Activated CD8-positive, alpha-beta memory T cell treated with anti-CD3 and anti-CD28 coated beads for 48 hours (primary cell): ENCODE results near the gene ATE1.
"Not testable (repeated sequence)": the region's sequence is repeated elsewhere in the genome, so short reads cannot be mapped to it uniquely, and the experiment has no call there.

ENCODE experiments used
- DNase-seq, 3 experiments: peaks; one replicate each; pipeline ENCODE4 v3.0.0-alpha.2; 2020; ENCODE audit warnings: low read depth in 2 of 3, low spot score in 2 of 3

Gene ATE1

GRCh38 chr10:121930268-121931085 lies 2.6 kb upstream of the ATE1 start:
- DNase-seq = not testable (repeated sequence)

- not testable (repeated sequence) for DNase-seq
Measured at GRCh38 chr10:121929585-121930267, 1.9 kb upstream of the ATE1 start.

GRCh38 chr10:121928528-121928884 lies 675 bp upstream of the ATE1 start:
- peak in 1 of 3 experiments; percentile 36 for DNase-seq

GRCh38 chr10:121927318-121927840 lies 452 bp downstream of the ATE1 start:
- DNase-seq = peak; percentile 10 to 30 (median 26)

- no peak for DNase-seq
Measured at GRCh38 chr10:121926671-121927317, 1.0 kb downstream of the ATE1 start.

- DNase-seq = no peak
Measured at GRCh38 chr10:121926157-121926556, 1.7 kb downstream of the ATE1 start.

- no peak for DNase-seq
Measured at GRCh38 chr10:121921238-121921931, 6.4 kb downstream of the ATE1 start.

- no peak for DNase-seq
Measured at GRCh38 chr10:121919666-121920065, 8.2 kb downstream of the ATE1 start.

- not testable (repeated sequence) for DNase-seq
Measured at GRCh38 chr10:121918800-121919199, 9.0 kb downstream of the ATE1 start.

- no peak for DNase-seq
Measured at GRCh38 chr10:121914661-121915060, 13.2 kb downstream of the ATE1 start.

- DNase-seq = no peak
Measured at GRCh38 chr10:121911421-121911697, 16.5 kb downstream of the ATE1 start.

- no peak for DNase-seq
Measured at GRCh38 chr10:121910673-121911420, 17.0 kb downstream of the ATE1 start.

- DNase-seq = no peak
Measured at GRCh38 chr10:121904888-121905287, 22.9 kb downstream of the ATE1 start.

- no peak for DNase-seq
Measured at GRCh38 chr10:121900443-121901174, 27.2 kb downstream of the ATE1 start.

- DNase-seq = no peak
Measured at GRCh38 chr10:121899727-121900126, 28.1 kb downstream of the ATE1 start.

GRCh38 chr10:121891103-121891502 lies 36.7 kb downstream of the ATE1 start:
- no peak for DNase-seq

- no peak for DNase-seq
Measured at GRCh38 chr10:121889212-121889611, 38.6 kb downstream of the ATE1 start.

GRCh38 chr10:121886997-121887622 lies 40.7 kb downstream of the ATE1 start:
- DNase-seq = peak; percentile 3 to 6 (median 3)

- no peak for DNase-seq
Measured at GRCh38 chr10:121886181-121886580, 41.6 kb downstream of the ATE1 start.

GRCh38 chr10:121880895-121881294 lies 46.9 kb downstream of the ATE1 start:
- DNase-seq = no peak
